Measurements from ENCODE around the gene CTBP2.

CTBP2 gene

DNA sequence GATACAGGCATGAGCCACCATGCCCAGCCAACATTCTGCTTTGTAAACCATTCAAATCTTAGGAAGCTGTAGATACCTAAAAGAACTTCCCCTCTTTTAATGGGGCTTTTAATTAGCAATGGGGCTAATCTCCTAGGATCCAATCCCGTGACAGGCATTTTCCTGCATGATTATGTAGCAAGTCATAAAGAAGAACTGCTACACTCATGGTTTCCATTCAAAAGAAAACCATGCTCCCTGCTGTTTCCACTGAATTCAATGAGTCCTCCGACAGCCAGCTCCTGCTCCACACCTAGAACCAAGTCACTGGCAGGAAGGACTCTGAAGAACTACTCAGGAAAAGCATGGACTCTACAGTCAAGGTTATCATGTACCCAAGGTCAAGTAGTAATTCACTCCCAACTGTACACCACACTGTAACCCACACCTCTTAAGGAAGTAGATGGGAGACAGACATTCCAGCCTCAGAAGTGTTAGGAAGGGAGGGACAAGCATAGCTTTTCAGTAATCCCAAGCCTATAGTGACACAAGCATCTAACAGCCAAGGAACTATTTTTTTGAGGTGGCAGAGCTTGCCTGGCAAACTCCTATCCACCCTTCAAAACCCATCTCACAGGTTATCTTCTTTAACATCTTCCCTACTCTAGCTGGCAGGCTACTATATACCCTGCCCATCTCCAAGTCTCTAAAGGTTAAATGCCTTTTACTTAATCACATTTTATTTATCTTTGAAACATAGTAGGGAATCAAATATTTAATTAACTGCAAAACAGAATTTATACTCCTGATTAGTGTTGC is 47.5 kb downstream of the CTBP2 start:
- no peak overlapping the region for H3K4me3 ChIP-seq (ENCODE audit: low read length)
- 0 out of 2 replicates have a peak, but pooled peaks cover 4% of the 10 kb centered on the region for H4K20me1 ChIP-seq (ENCODE audit: control insufficient read depth, insufficient read depth, low read depth, low read length)
- no peaks in the 10 kb centered on the region for H3F3A ChIP-seq (ENCODE audit: control insufficient read depth, insufficient read depth)
- no peaks in the 10 kb centered on the region for H3K9me2 ChIP-seq (replicated peaks; ENCODE audit: control insufficient read depth, low read length)
- H3K27ac ChIP-seq (ENCODE audit: low read depth, low read length) = no peak overlapping the region
- H3K27me3 ChIP-seq (ENCODE audit: control insufficient read depth, low read length) = no peaks in the 10 kb centered on the region
- H3K36me3 ChIP-seq (ENCODE audit: control insufficient read depth, low read length) = peaks cover 13% of the 10 kb centered on the region; the same call in 1 of the 2 replicates
- no peaks in the 10 kb centered on the region; the same call in 1 of the 2 replicates for H3K9me3 ChIP-seq (ENCODE audit: control insufficient read depth, insufficient read depth, low read length)
- H3K79me2 ChIP-seq (ENCODE audit: control insufficient read depth, low read length) = peaks cover 10% of the 10 kb centered on the region; the same call in 1 of the 2 replicates
- TF ChIP-seq, protein P1, sequence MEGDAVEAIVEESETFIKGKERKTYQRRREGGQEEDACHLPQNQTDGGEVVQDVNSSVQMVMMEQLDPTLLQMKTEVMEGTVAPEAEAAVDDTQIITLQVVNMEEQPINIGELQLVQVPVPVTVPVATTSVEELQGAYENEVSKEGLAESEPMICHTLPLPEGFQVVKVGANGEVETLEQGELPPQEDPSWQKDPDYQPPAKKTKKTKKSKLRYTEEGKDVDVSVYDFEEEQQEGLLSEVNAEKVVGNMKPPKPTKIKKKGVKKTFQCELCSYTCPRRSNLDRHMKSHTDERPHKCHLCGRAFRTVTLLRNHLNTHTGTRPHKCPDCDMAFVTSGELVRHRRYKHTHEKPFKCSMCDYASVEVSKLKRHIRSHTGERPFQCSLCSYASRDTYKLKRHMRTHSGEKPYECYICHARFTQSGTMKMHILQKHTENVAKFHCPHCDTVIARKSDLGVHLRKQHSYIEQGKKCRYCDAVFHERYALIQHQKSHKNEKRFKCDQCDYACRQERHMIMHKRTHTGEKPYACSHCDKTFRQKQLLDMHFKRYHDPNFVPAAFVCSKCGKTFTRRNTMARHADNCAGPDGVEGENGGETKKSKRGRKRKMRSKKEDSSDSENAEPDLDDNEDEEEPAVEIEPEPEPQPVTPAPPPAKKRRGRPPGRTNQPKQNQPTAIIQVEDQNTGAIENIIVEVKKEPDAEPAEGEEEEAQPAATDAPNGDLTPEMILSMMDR (IDR thresholded peaks at IDR 0.05; ENCODE audit: low read depth, low read length, poor library complexity, severe bottlenecking) = no peak
- TF ChIP-seq EZH2phosphoT487 (IDR thresholded peaks at IDR 0.05; ENCODE audit: borderline replicate concordance, low read length) = no peak
- H3K4me1 ChIP-seq (ENCODE audit: control insufficient read depth, low read length) = no peaks in the 10 kb centered on the region
- no peak overlapping the region for H3K4me2 ChIP-seq (ENCODE audit: low read length)

- Histone ChIP-seq H3K4me2 (ENCODE audit: low read length) (no peak overlapping the region), H3K9me2 (replicated peaks; ENCODE audit: control insufficient read depth, low read length) (no peaks in the 10 kb centered on the region), H3F3A (ENCODE audit: control insufficient read depth, insufficient read depth) (no peaks in the 10 kb centered on the region), H3K4me1 (ENCODE audit: control insufficient read depth, low read length) (no peaks in the 10 kb centered on the region), H4K20me1 (ENCODE audit: control insufficient read depth, insufficient read depth, low read depth, low read length) (0 out of 2 replicates have a peak, but pooled peaks cover 4% of the 10 kb centered on the region), H3K27me3 (ENCODE audit: control insufficient read depth, low read length) (no peaks in the 10 kb centered on the region), H3K79me2 (ENCODE audit: control insufficient read depth, low read length) (no peaks in the 10 kb centered on the region; the same call in 1 of the 2 replicates), H3K27ac (ENCODE audit: low read depth, low read length) (no peak overlapping the region), H3K9me3 (ENCODE audit: control insufficient read depth, insufficient read depth, low read length) (no peaks in the 10 kb centered on the region; the same call in 1 of the 2 replicates), H3K4me3 (ENCODE audit: low read length) (no peak overlapping the region), H3K36me3 (ENCODE audit: control insufficient read depth, low read length) (peaks cover 13% of the 10 kb centered on the region; the same call in 1 of the 2 replicates)
- no peak for TF ChIP-seq EZH2phosphoT487 (IDR thresholded peaks at IDR 0.05; ENCODE audit: borderline replicate concordance, low read length)
- TF ChIP-seq, protein P1 (IDR thresholded peaks at IDR 0.05; ENCODE audit: low read depth, low read length, poor library complexity, severe bottlenecking) = no peak
Observed at GRCh38 chr10:125111118-125111727, 49.1 kb downstream of the CTBP2 start.

DNA sequence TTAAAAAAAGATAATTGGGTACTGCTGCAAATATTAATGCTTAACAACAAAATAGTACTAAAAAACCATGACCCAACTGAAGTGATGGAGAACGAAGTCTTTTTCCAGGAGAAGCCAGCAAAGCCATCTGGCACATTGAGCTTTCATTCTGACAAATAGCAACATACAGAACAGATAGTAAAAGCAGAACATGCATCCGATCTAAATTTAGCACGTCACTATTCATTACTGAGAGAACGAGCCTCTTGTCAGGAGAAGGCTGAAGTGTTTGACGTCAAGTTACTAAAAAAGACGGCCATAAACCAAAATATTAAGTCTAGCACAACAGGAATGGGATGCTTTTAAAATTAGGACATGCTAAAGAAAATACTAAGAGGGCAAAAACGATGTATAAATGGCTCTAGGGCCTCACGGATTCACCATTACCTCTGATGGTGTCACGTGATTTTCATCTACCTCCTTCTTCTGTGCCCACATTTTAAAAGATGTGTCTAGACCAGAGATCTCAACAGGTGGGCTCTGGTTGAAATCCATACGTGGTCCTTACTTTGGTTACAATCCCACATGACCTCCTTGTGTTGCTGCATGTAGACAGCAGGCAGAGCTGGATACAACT is 52.3 kb downstream of the CTBP2 start:
- peaks cover 13% of the 10 kb centered on the region; the same call in 1 of the 2 replicates for H3K36me3 ChIP-seq (ENCODE audit: control insufficient read depth, low read length)
- H4K20me1 ChIP-seq (ENCODE audit: control insufficient read depth, insufficient read depth, low read depth, low read length) = no peaks in the 10 kb centered on the region

More for the DNA sequence above, 52.3 kb downstream of the CTBP2 start:
- no peak for TF ChIP-seq EZH2phosphoT487 (IDR thresholded peaks at IDR 0.05; ENCODE audit: borderline replicate concordance, low read length)
- TF ChIP-seq, protein P1 (IDR thresholded peaks at IDR 0.05; ENCODE audit: low read depth, low read length, poor library complexity, severe bottlenecking) = no peak
- Histone ChIP-seq H3K4me1 (ENCODE audit: control insufficient read depth, low read length) (no peaks in the 10 kb centered on the region), H3K79me2 (ENCODE audit: control insufficient read depth, low read length) (peaks cover 3% of the 10 kb centered on the region; the same call in 1 of the 2 replicates), H3K9me2 (replicated peaks; ENCODE audit: control insufficient read depth, low read length) (no peaks in the 10 kb centered on the region), H3F3A (ENCODE audit: control insufficient read depth, insufficient read depth) (no peaks in the 10 kb centered on the region), H3K27ac (ENCODE audit: low read depth, low read length) (no peak overlapping the region), H3K4me2 (ENCODE audit: low read length) (no peak overlapping the region), H3K27me3 (ENCODE audit: control insufficient read depth, low read length) (no peaks in the 10 kb centered on the region), H3K4me3 (ENCODE audit: low read length) (no peak overlapping the region), H3K9me3 (ENCODE audit: control insufficient read depth, insufficient read depth, low read length) (no peaks in the 10 kb centered on the region; the same call in 1 of the 2 replicates)
